BJ (cell line): ENCODE measurements around the gene ROMO1. TPM values are rescaled to one million over a fixed set of nuclear protein-coding genes. Genes with fewer than 3 reads are reported as not detected.
"Not testable (repeated sequence)": the region's sequence is repeated elsewhere in the genome, so short reads cannot be mapped to it uniquely, and the experiment has no call there.

Experiments used
- CTCF ChIA-PET: fragments of 350-600 bp; formaldehyde crosslinking; extraction: SDS; loops from one replicate; lab custom pipeline; 2021; ENCODE audit warnings: antibody characterized with exemption, inconsistent platforms; lab: Yijun Ruan, JAX
- POLR2A ChIA-PET: fragments of 300-600 bp; sonication (Branson Sonifier 250); formaldehyde crosslinking; extraction: SDS; loops from one replicate; lab custom pipeline; 2021; ENCODE audit warnings: antibody characterized with exemption; lab: Charles Lee
- DNase-seq: peaks from one replicate; pipeline ENCODE4 v3.0.0-alpha.2; 2011; ENCODE audit warnings: low read depth
- H3K27me3 ChIP-seq: 2 replicates; pipeline ENCODE4 v1.6.0; 2011; ENCODE audit warnings: low read length; ENCODE audit not compliant: control insufficient read depth, insufficient read depth
- H3K36me3 ChIP-seq: 2 replicates; pipeline ENCODE4 v1.5.1; 2011; ENCODE audit warnings: low read length; ENCODE audit not compliant: control insufficient read depth, insufficient read depth
- H3K4me3 ChIP-seq: 2 replicates; pipeline ENCODE4 v1.5.1; 2011; ENCODE audit warnings: low read depth, mild to moderate bottlenecking, control low read depth, low read length
- polyA plus RNA-seq: library from polyadenylated mRNA; depleted of rRNA; stranded (reverse); fragments of >200 nt; gene quantifications from 2 replicates; pipeline ENCODE4 v1.2.3, GENCODE V29; 2011
- TF ChIP-seq, protein P1 (sequence below): IDR thresholded peaks from 2 replicates; pipeline ENCODE4 v1.5.1; 2011; ENCODE audit warnings: low read depth, mild to moderate bottlenecking, control low read depth, inconsistent platforms, low read length, moderate library complexity; ENCODE audit not compliant: insufficient read depth

The ROMO1 gene
- polyA plus RNA-seq, 1 experiment: 399 TPM

DNA sequence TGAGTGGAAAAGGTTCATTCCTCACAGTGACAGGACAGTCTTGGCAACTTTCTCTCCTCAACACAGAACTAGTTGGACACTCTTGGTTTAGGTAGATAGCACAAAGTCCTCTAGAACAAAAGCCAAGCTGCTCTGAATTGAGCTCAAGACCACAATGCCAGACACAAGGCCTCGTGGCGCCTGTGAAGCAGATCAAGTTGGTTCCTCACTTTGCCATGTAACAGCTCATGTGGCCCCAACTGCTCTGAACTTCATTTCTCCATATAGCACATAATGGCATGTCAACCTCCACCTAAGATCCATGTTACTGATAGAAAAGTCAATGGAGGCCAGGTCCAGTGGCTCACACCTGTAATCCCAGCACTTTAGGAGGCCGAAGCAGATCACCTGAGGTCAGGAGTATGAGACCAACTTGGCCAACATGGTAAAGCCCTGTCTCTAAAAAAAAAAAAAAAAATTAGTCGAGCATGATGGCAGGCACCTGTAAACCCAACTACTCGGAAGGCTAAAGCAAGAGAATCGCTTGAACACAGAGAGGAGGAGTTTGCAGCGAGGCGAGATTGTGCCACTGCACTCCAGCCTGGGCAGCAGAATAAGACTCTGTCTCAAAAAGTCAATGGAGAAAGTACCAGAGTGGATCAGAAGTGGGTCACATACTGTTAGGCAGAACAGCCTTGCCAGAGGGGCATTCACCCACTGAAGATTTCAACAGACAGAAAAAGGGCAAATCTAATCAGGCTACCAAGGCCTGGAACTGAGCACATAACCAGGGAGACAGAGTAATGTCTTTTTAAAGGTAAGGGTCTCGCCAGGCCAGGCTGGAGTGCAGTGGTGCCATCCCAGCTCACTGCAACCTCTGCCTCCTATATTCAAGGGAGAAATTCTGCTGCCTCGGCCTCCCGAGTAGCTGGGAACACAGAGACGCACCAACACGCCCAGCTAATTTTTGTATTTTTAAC lies 21.2 kb downstream of the ROMO1 start:
- no peak for DNase-seq
- ChIA-PET CTCF (interaction anchor here (0.6 to 1.8 kb wide), 5 partner anchors 10 to 199 kb away, joined by 3 to 7 read pairs (median 3); no protein-coding TSS in a partner anchor), POLR2A (interaction anchor here (0.5 kb wide), 1 partner anchor 15 kb away, joined by 3 read pairs; no protein-coding TSS in a partner anchor)
- Histone ChIP-seq H3K27me3 (no peaks in the 10 kb centered on the region), H3K36me3 (peaks cover 36% of the 10 kb centered on the region), H3K4me3 (no peak overlapping the region)
- TF ChIP-seq, protein P1, sequence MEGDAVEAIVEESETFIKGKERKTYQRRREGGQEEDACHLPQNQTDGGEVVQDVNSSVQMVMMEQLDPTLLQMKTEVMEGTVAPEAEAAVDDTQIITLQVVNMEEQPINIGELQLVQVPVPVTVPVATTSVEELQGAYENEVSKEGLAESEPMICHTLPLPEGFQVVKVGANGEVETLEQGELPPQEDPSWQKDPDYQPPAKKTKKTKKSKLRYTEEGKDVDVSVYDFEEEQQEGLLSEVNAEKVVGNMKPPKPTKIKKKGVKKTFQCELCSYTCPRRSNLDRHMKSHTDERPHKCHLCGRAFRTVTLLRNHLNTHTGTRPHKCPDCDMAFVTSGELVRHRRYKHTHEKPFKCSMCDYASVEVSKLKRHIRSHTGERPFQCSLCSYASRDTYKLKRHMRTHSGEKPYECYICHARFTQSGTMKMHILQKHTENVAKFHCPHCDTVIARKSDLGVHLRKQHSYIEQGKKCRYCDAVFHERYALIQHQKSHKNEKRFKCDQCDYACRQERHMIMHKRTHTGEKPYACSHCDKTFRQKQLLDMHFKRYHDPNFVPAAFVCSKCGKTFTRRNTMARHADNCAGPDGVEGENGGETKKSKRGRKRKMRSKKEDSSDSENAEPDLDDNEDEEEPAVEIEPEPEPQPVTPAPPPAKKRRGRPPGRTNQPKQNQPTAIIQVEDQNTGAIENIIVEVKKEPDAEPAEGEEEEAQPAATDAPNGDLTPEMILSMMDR: no peak

GRCh38 chr20:35721219-35721618 lies 22.0 kb downstream of the ROMO1 start:
- CTCF ChIA-PET: interaction anchor here (1.2 to 1.8 kb wide), 2 partner anchors 9 to 19 kb away, joined by 4 to 7 read pairs; no protein-coding TSS in a partner anchor
- DNase-seq: no peak
- H3K36me3 ChIP-seq: peaks cover 34% of the 10 kb centered on the region
- TF ChIP-seq, protein P1: no peak
- H3K27me3 ChIP-seq: no peaks in the 10 kb centered on the region
- H3K4me3 ChIP-seq: no peak overlapping the region
- POLR2A ChIA-PET: no interaction called here

- no peak for DNase-seq
- H3K36me3 ChIP-seq: peaks cover 34% of the 10 kb centered on the region
- CTCF ChIA-PET: interaction anchor here (1.2 kb wide), 1 partner anchor 9 kb away, joined by 4 read pairs; no protein-coding TSS in a partner anchor
- POLR2A ChIA-PET: no interaction called here
- no peak overlapping the region for H3K4me3 ChIP-seq
- no peaks in the 10 kb centered on the region for H3K27me3 ChIP-seq
- TF ChIP-seq, protein P1: no peak
Measured at GRCh38 chr20:35721621-35722020, 22.4 kb downstream of the ROMO1 start.

DNA sequence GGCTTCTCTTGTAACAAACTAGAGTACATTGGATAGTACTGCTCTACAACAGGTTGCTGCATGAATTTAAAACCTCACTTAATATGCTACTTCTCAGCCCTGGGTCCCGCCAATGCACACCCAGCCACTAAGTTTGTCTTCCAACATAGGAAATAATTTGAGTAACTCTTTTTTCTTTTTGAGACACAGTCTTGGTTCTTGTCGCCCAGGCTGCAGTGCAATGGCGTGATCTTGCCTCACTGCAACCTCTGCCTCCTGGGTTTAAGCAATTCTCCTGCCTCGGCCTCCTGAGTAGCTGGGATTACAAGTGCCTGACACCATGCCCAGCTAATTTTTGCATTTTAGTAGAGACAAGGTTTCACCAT lies 24.1 kb downstream of the ROMO1 start:
- not testable (repeated sequence) for H3K27me3 ChIP-seq, DNase-seq, H3K4me3 ChIP-seq
- CTCF ChIA-PET: interaction anchor here (1.2 to 1.3 kb wide), 2 partner anchors 8 to 161 kb away, joined by 3 to 6 read pairs; no protein-coding TSS in a partner anchor
- H3K36me3 ChIP-seq: peaks cover 37% of the 10 kb centered on the region
- POLR2A ChIA-PET: interaction anchor here (1.0 kb wide), 1 partner anchor 12 kb away, joined by 4 read pairs; no protein-coding TSS in a partner anchor

GRCh38 chr20:35723652-35724320 lies 24.6 kb downstream of the ROMO1 start:
- ChIA-PET POLR2A (interaction anchor here (1.0 kb wide), 1 partner anchor 11 kb away, joined by 4 read pairs; no protein-coding TSS in a partner anchor), CTCF (interaction anchor here (1.2 to 1.3 kb wide), 2 partner anchors 9 to 160 kb away, joined by 3 to 6 read pairs; no protein-coding TSS in a partner anchor)
- peaks cover 36% of the 10 kb centered on the region for H3K36me3 ChIP-seq
- H3K4me3 ChIP-seq, DNase-seq, H3K27me3 ChIP-seq: not testable (repeated sequence)
